HG02840 (cell line): ENCODE measurements around the gene TCF7.

ENCODE experiments used
- ATAC-seq: cut with Tn5 transposase; IDR thresholded peaks from one replicate; pipeline ENCODE4 v1.9.1; 2021; ENCODE audit warnings: mild to moderate bottlenecking, moderate library complexity, moderate number of reproducible peaks; ENCODE audit not compliant: unreplicated experiment, low FRiP score

The TCF7 gene

DNA sequence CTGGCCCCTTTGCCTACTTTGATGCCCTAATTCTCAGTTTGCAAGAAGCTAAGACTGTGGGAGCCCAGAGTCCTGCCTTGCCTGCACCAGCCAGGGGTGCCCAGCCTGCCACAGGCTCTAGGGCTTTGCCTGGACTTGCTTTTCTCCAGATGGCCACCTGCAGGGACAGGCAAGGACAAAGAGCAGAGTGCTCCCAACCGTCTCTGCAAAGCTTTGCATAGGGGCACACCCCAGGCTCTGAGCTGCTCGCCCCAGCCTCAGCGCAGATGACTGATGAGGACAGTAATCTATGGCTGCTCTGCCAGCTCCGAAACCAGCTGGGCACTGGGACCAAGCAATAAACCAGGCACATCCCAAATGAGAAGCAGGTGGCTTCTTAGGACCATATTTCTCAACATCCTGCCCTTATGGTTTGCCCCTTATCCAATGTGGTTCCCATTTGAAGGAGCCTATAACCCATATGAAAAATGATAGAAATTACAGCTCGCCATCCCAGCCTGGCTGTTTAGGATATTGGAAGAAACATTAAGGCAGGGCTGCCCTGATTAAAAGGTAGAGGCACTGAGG is 25.4 kb upstream of the TCF7 start:
- no peak for ATAC-seq

DNA sequence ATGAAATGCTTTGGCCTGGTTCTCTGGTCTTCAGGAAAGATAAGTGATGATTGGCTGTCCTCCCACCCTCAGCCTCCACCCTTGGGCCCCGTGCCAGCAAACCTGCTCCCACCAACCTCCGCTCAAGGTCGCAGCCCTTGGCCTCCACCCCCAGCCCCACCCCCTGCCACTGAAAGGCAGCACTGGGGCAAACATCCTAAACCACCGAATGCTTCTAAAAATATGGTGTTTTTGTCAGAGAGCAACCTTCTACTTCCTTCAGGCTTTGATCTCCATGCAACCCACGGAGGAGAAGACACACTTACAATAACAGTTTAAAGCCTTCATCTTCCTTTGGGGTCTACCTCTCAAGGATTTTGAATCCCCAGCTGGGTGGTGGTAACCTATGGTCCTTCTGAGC is 24.0 kb upstream of the TCF7 start:
- ATAC-seq: no peak

DNA sequence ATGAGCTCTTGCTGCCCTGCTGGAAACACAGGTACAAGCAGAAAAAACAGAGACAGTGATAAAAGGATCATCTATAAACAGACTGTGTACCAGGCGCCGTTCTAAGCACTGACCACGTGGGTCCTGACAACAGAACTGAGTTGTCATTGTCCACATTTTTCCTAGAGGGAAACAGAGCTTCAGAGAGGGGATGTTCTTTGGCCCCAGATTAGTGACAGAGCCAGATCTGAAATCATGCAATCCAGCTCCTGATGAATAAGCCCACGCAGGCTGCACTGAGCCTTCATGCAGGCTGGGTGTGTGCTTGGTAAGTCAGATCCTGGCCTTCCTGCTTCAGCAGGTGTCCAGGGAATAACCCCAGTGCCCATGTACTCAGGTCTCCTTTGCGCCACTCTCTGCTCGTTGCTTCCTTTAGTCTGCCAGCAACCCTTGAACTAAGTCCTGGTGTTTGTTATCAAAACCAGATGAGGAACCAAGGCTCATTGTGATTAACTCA is 22.8 kb upstream of the TCF7 start:
- ATAC-seq: no peak

DNA sequence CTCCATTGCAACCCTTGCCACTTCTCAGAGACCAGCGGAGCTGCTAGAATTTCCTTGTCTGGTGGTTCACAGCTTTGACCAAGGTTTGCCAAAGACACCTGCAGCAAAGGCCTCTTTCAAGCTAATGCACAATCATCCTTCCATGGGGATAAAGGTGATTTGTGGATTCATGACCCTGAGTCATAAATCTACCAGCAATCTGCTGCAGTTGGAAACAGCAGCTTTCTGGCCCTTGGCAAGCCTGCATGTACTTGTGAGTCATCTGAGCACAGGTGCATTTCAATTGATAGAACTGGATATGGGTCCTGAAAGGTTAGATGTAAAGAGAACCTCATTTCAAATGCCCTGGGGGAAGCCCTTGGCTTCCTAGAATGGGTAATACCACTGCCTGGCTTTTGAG is 21.6 kb upstream of the TCF7 start:
- ATAC-seq: no peak

DNA sequence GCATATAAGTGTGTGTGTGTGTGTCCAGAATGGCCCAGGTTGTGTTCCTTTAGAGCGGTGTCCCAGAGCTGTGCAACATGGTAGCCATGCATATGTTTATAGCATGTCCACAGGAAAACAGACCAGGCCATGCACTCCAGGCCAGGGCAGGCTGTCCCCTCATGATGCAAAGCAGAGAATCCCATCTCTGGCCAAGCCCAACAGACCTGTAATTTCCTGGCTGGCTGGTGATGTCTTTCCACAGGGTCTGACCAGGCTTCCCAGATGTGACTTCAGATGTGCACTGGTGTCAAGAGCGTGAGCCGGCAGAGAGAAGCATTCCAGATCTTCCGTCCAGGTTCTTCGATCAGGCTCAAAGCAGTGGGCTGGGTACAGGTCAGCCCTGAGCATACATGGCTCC is 21.1 kb upstream of the TCF7 start:
- no peak for ATAC-seq

DNA sequence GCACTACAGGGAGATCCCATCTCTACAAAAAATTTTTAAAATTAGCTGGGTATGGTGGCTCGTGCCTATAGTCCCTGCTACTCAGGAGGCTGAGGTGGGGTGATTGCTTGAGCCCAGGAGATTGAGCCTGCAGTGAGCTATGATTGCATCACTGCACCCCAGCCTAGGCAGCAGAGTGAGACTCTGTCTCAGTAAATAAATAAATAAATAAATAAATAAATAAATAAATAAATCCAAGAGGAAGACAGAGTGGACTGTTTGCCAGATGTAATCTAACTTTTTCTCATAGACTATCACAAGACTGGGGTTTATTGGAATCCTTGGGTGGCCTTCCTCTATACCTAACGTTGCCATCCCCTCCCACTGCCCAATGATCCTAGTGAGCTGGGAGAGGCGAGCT is 19.2 kb upstream of the TCF7 start:
- no peak for ATAC-seq

DNA sequence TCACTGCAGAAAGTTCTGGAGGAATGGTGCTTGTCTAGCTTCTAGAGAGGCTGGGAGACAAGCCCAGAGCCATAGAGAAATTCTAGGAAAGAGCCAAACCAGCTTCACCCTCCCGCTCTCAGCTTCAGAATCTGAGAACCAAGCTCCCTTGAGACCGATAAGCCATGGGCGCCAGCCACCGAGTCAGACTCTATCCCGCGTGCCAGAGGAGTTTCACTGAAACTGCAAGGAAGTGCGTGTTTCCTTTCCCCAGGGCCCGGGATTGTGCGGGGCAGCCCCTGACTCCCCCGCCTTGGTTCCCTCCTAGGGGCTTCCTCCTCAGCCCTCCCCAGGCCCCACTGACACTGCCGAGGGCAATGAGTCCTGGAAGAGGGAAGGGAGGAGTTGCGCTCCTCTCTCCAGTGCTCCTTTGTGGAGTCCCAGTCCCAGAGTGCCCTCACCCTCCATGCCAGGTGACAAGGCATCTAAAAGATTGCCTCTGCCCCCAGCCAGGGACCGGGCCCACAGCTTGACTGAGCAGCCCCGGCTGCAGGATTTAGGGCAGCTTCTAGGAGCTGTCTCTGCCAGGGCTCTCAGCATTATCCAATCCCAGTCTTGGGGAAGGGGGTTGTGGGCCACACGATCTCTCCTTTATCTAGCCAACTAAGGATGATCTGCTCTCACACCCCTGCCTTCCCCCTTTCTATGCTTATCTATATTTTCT is 18.4 kb upstream of the TCF7 start:
- no peak for ATAC-seq

DNA sequence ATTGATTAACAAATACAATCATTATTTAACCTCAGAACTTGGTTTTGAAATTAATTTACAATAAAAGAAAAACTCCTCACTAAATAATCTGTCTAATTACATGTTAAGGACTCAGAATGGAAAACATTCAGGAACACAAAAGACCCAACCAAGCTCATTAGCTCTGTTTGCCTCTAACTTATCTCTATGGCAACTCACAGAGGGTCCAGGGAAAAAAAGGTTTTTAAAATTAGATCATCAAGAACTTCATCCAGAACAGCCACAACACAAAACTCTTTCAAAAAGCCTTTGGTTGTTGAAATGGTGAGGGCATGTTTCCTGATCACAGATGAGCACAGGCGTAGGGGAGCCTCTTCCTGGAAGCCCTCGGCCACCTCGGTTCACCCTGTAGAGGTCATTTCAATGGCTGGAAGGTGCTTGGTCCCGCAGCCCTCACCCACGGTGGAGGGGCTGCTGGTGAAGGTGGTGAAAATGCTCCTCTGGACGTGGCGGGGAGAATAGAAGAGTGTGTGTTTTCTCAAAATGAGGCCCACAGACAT is 17.2 kb upstream of the TCF7 start:
- ATAC-seq: no peak

DNA sequence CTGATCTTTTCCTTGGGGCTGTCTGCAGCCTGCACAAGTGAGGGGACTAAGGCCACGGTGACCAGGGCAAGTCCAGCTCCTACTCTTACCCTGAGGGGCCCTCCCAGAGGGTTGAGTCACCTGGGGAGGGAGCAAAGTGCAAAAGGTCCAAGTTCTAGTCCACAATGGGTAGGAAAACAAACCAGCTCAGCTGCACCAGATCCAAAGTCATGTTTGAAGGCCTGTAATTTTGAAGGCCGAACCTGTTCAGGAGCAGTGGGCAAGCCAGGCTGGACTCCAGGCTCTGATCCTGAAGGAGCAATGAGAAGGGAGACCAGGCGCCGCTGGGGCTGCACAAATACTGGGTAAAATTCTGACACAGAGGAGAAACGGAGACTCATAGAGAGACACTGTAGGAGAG is 15.8 kb upstream of the TCF7 start:
- ATAC-seq: no peak

DNA sequence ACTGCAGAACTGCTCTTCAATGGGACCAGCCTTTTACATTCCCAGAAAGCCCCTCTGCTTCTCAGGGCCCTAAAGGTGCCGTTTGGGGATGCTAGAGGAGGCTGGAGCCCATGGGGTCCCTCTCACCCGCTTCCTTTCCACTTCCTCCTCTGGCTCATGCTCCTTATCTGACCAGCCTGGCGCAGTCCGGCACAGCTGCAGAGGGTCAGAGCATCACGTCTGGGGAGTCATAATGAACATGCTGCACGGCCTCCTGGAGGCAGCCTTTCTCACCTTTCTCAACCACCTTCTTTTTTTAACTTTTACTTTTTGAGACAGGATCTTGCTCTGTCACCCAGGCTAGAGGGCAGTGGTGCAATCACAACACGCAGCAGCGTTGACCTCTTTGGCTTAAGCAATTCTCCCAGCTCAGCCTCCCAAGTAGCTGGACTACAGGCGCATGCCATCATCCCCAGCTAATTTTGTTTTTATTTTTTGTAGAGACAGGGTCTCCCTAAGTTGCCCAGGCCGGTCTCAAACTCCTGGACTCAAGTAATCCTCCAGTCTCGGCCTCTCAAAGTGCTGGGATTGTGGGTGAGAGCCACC is 15.1 kb upstream of the TCF7 start:
- ATAC-seq: no peak

DNA sequence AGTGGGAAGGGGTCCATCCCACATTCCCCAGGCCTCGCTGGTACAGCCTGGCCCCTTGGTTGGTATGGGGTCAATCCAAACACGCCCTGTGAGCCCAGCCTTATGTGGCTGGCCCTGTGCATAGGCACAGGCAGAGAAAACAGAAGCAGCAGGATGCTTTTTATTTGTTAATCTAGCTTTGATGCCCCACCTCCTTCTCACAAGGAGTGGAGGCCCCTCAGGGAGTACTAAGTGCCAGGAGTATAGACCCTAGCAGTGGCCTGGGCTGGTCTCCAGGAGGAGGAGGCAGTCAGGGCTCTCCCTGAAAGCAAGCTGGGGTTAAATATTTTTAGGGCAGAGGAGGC is 14.6 kb upstream of the TCF7 start:
- ATAC-seq: no peak

DNA sequence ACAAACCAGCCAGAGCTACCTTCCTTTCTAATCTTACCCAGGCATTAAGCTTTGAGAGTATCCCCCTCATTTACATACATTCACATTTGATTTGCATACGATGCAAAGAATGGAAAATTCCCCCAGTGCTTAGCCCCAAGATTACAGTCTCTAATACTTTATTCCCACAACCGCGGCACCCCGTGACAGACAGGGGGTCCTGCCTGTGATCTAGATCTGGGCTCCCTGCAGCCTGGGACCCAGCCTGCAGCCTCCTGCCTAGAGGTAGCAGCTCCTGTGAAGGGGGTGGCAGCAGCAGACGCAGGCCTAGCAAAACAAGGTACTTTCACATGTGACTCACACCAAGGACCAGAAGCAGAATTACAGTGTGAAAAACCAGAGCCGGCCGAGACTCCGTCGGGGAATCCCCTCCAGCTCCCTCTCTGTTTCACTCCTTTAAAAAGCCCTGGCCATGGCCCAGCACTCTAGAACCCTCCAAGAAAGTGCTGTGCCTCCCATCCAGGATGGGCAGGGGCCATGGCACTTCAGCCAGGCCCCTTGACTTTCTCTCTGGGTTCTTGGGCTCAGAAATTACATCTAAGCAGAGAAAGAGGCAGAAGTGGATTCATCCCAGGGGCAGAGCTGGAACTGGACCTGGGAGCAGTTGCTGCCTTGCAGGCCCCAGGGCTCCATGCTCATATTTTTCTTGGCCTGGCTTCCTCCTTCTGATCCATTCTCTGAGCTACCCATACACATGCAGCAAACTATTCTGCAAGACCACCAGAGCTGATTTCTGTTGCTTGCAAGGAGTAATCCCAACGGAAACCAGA is 14.0 kb upstream of the TCF7 start:
- peak; percentile 74 for ATAC-seq

DNA sequence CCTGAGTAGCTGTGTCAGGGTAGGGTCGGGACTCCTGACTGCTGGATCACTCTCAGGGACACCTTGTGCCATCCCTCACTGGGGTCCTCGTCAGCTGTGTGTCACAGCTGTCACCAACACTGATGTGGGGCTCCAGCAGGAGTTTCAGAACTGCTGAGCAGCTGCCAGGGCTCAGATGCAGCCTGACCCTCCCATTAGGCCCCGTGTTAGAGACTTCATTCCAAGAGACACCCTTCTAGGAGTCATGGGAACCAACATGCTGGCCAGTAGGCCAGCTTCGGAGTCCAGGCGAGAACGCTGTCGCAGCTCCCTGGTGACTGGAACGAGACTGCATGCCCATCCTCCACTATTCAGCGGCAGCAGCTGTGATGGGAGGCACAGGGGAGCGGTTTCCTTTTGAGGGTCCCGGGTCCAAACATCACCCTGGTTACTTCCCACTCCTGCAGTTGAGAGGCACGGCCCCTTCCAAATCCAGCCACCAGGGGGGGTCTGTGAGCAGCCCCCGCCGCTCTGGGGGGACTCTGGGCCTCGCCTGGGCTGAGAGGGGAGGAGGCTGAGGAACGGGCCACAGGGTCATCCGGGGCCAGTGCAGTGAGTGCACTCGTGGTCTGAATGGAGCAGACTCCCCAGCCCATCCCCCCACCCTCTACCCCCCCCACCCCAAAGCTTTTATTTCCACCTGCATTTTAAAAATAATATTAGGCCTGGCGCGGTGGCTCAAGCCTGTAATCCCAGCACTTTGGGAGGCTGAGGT is 12.6 kb upstream of the TCF7 start:
- no peak for ATAC-seq

DNA sequence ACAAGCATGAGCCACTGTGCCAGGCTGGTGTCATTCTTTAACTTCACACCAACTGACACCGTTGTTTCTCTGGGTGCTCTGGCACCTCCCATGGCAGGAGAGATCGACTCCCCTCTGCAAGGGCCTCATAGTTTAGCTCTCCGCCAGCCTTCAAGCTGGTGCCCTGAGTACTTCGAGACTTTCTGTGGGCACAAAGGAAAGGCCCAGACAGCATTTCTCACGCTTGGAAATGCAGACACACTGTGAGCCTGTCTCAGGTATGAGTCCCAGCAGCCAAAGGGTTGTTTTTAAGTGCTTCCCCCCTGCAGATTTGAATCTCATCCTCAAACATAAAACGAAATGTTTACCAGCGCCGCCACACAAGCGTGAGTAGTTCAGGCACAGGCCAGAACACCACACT is 11.1 kb upstream of the TCF7 start:
- ATAC-seq: no peak

DNA sequence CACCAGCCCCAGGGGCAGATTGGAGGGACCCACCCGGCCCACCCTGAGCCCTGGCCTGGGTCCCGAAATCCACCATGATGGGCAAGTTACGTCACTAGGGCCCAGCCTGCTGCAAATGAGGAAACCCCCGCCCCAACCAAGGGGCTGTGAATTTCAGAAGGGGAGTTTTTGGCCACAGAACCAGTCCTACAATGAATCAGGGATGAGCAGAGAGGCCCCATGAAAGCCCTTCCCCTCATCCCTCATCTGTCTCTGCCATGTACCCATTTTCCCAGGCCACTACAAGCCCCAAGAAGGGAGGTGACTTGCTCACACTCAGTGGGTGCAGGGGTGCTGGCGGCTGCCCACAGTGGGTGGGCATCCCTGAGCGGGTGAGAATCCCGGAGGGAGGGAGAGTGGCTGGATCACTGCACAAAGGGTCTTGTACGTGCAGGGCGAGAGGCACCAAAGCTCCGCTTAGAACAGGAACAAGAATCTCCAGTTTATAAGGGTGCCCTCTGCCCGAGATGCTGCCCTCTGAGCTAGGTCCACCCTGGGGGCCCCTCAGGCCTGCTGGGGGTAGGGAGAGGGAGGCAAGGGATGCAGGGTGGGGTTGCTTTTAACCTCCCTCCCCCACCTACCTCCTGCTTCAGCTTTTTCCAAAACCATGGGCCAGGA is 10.4 kb upstream of the TCF7 start:
- ATAC-seq: no peak

DNA sequence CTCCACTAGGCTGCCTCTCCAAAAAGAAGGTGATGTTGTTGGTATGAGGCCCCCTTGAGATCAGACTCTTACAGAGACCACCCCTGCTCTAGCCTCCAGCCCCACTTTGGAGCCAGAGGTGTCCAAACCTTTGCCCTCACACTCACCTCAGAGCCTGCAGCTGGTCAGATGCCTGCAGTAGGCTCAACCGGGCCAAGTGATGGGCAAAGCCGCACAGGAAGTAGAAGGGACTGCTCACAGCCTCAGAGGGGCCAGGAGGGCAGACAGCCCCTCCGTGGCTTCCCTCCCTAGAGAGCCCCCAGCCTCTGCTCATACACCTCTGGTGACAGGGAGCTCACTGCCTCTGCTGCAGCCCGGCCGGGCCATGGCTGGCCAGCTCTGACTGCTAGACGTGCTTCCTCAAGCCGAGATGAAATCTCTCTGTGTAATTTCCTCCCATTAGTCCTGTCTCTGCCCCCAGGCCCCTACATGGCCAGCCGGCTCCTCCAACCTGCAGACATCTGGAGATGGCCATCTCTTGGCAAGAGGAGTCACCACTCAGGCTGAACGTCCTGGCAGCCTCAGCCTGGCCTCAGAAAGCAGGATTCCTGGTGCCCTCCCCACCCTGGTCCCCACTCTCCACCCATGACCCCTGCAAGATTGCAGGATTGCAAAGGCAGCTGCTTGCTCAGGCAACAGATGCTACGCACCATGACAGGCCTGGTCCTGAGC is 7.3 kb upstream of the TCF7 start:
- no peak for ATAC-seq

DNA sequence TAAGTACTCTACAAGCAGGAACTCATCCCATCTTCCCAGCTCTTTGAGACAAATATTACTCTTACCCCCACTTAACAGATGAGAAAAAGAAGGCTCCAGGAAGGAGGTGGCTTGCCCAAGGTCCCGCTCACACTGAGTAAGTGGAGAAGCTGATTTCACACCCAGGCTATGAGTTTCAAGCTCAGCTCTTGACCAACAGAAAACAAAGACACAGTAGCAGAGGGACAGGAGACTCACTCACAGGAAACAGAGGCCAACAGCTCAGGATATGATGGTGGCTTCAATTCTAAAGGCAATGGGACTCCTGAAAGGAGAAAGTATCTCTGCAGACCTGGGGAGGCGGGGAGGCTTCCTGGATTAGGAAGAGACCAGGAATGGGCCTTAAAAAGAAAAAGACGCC is 6.7 kb upstream of the TCF7 start:
- ATAC-seq: no peak

DNA sequence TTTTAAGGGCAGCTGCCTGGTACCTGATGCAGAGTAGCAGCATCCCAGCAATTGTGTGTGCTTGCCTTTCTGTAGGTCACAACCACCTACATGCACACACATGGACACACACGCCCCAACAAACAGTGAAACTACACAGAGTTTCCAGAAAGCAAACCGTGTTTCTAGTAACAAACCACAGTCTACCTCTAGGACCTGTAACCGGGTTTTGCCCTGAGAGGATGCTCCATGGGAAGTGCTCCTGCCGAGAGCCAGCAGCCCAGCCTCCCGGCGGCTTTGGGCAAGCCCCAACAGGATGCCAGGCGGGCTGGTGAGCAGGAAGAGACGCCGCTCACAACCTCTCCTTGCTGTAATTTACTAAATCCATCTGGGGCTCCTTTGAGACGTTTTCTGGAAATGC is 4.1 kb upstream of the TCF7 start:
- no peak for ATAC-seq
